ENCODE measurements around the gene PTX3.

The PTX3 gene

DNA sequence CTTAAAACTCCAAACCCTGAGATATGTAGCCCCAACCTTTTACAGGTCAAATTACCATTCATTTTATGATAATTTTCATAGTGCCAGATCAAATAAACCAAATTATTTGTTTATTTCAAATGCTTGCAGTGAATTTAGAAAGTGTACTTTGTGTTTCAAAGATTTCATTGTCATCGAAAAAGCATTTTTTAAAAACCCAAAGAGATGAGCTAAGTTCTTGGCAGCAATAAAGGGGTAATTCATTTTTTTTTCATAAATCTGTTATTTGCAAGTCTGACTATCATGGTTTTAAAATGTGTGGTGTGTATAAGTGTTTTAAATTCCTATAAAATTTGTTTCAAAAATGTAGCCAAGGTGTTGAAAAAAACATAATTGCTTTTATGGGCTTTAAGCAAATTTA is 17.2 kb downstream of the PTX3 start:
- H3K36me3 ChIP-seq (ENCODE audit: control insufficient read depth, insufficient read depth, low read length, severe bottlenecking), result peaks cover 15% of the 10 kb centered on the region
- H3K4me3 ChIP-seq (ENCODE audit: low read length), result no peak overlapping the region
- no peak for DNase-seq (ENCODE audit: low read depth)
- H3K9ac ChIP-seq (ENCODE audit: low read length), result no peak overlapping the region
- H3K27me3 ChIP-seq (replicated peaks; ENCODE audit: control insufficient read depth, insufficient read depth, low read length), result no peaks in the 10 kb centered on the region
- no peaks in the 10 kb centered on the region for H3K9me3 ChIP-seq (ENCODE audit: control insufficient read depth, low read length)
- H3K4me1 ChIP-seq (ENCODE audit: control insufficient read depth, insufficient read depth, low read length), result peaks cover 9% of the 10 kb centered on the region

DNA sequence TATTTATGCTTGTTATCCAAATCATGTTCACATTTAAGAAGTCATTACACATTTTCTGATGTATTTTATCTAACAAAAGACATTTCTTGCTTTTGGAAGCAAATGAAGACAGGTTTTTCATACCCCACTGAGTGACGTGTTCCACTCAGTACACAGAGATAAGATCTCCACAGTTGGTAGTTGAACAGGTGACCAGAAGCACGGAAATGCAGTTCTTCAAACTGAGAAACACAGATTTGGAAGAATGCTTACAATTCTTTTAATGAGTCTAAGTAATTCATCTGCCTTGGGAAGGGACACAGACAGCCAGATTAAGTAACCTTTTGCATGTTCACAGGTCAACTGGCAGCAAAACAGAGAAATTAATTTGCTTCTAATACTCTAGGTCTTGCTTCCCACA is 23.1 kb downstream of the PTX3 start:
- Histone ChIP-seq H3K4me1 (ENCODE audit: control insufficient read depth, insufficient read depth, low read length) (peaks cover 23% of the 10 kb centered on the region), H3K27me3 (replicated peaks; ENCODE audit: control insufficient read depth, insufficient read depth, low read length) (no peaks in the 10 kb centered on the region), H3K4me3 (ENCODE audit: low read length) (peak overlapping the region; percentile 10), H3K36me3 (ENCODE audit: control insufficient read depth, insufficient read depth, low read length, severe bottlenecking) (peaks cover 18% of the 10 kb centered on the region), H3K9me3 (ENCODE audit: control insufficient read depth, low read length) (no peaks in the 10 kb centered on the region), H3K9ac (ENCODE audit: low read length) (no peak overlapping the region)
- no peak for DNase-seq (ENCODE audit: low read depth)

DNA sequence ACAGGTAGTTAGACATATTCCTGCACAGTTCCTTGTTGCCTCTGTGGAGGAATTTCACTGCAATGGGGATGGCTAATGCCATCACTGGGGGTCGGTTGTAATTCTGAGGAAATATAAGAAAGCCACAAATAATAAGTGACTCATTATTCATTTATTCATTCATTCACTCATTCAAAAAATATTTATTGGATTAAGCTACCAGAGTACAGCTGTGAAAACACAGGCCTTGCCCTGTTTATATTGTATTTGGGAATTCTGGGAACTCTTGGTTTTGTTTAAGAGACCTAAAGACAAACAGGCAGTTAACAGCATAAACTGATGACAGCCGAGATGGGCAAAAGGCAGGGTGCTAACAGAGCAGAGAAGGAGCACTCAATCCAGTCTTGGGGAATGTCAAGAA is 23.6 kb downstream of the PTX3 start:
- H3K4me1 ChIP-seq (ENCODE audit: control insufficient read depth, insufficient read depth, low read length), result peaks cover 25% of the 10 kb centered on the region
- no peak overlapping the region for H3K9ac ChIP-seq (ENCODE audit: low read length)
- peak overlapping the region; percentile 10 for H3K4me3 ChIP-seq (ENCODE audit: low read length)
- H3K9me3 ChIP-seq (ENCODE audit: control insufficient read depth, low read length), result no peaks in the 10 kb centered on the region
- H3K27me3 ChIP-seq (replicated peaks; ENCODE audit: control insufficient read depth, insufficient read depth, low read length), result no peaks in the 10 kb centered on the region
- peaks cover 18% of the 10 kb centered on the region for H3K36me3 ChIP-seq (ENCODE audit: control insufficient read depth, insufficient read depth, low read length, severe bottlenecking)
- DNase-seq (ENCODE audit: low read depth), result no peak

DNA sequence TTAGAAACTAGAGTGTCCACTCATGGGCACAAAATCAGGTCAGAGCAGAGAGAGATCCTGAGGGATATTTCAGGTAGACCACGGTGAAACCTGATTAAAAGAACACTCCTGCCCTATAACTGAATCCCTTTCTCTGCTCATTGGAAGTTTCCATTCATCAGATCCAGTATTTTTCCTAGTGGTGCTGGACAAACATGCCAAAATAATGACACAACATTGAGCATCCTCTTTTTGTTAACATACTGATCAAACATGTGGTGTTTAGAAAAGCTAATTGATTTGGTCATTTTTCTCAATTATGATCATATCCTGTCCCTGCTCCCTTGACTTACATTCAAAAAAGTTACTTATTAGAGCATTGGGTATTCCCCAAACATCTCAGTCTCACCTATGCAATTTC is 27.2 kb downstream of the PTX3 start:
- Histone ChIP-seq H3K36me3 (ENCODE audit: control insufficient read depth, insufficient read depth, low read length, severe bottlenecking) (peaks cover 5% of the 10 kb centered on the region), H3K9ac (ENCODE audit: low read length) (no peak overlapping the region), H3K4me1 (ENCODE audit: control insufficient read depth, insufficient read depth, low read length) (peaks cover 55% of the 10 kb centered on the region), H3K9me3 (ENCODE audit: control insufficient read depth, low read length) (no peaks in the 10 kb centered on the region), H3K27me3 (replicated peaks; ENCODE audit: control insufficient read depth, insufficient read depth, low read length) (no peaks in the 10 kb centered on the region), H3K4me3 (ENCODE audit: low read length) (peak overlapping the region; percentile 35)
- no peak for DNase-seq (ENCODE audit: low read depth)

DNA sequence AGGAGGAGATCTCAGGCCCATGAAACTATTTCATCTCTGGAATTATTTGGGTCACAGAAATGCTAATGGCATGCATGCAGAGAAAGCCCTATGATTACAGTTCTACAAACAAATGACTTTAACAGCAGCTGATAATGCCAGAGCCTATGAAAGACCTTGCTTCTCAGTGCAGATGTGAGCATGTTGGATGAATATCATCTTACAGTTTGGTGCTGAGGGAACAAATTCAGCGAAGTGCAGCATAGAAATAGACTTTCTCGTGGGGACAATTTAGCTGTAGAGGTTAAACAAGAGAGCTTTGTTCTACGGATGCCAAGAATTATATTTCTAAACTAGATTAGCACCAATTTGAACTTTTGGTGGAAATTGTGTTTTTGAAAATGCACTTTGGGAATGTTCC is 27.7 kb downstream of the PTX3 start:
- Histone ChIP-seq H3K4me1 (ENCODE audit: control insufficient read depth, insufficient read depth, low read length) (peaks cover 60% of the 10 kb centered on the region), H3K4me3 (ENCODE audit: low read length) (peak overlapping the region; percentile 35), H3K9me3 (ENCODE audit: control insufficient read depth, low read length) (no peaks in the 10 kb centered on the region), H3K27me3 (replicated peaks; ENCODE audit: control insufficient read depth, insufficient read depth, low read length) (no peaks in the 10 kb centered on the region), H3K36me3 (ENCODE audit: control insufficient read depth, insufficient read depth, low read length, severe bottlenecking) (peaks cover 8% of the 10 kb centered on the region), H3K9ac (ENCODE audit: low read length) (peak overlapping the region; percentile 1)
- peak; percentile 46 for DNase-seq (ENCODE audit: low read depth)

DNA sequence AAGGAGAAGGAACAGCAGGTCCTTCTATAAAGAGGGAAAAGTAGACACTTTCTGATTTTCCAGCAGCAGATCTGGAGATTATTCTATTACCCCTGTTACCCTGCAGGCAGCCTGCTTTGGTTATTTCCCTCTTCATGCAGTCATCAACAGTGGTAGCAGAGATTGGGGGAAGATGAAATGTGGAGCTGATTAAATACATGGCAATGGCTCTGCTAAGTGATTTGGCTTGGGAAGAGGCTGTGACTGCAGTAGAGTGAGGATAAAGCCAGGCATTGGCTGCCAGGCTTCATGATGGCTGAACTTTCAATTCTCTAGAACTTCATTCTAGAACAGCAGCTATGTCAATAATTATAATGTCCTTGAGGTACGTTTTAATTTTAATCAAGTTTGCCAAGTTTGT is 29.1 kb downstream of the PTX3 start:
- H3K4me3 ChIP-seq (ENCODE audit: low read length), result no peak overlapping the region
- H3K36me3 ChIP-seq (ENCODE audit: control insufficient read depth, insufficient read depth, low read length, severe bottlenecking), result peaks cover 8% of the 10 kb centered on the region
- H3K27me3 ChIP-seq (replicated peaks; ENCODE audit: control insufficient read depth, insufficient read depth, low read length), result no peaks in the 10 kb centered on the region
- DNase-seq (ENCODE audit: low read depth), result no peak
- H3K4me1 ChIP-seq (ENCODE audit: control insufficient read depth, insufficient read depth, low read length), result peaks cover 62% of the 10 kb centered on the region
- H3K9ac ChIP-seq (ENCODE audit: low read length), result no peak overlapping the region
- no peaks in the 10 kb centered on the region for H3K9me3 ChIP-seq (ENCODE audit: control insufficient read depth, low read length)

DNA sequence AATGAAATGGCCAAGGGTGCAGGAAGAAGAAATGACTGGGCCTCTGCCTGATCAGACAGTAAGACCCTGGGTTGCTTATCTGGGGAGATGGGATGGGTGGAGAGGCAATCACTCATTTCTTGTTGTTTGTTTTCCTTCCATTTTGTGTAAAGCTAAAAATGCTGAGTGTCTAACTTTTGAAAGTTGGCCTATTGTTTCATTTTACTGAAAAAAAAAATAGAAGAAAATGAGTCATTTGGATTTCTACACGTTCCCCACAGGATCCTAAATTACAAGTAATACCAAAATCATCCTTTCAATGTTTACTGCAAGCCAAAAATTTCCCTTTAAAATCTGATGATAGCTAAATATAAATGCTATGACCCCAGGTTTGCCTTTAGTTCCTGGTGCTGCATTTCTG is 30.6 kb downstream of the PTX3 start:
- Histone ChIP-seq H3K9ac (ENCODE audit: low read length) (peak overlapping the region; percentile 62), H3K4me1 (ENCODE audit: control insufficient read depth, insufficient read depth, low read length) (peaks cover 75% of the 10 kb centered on the region), H3K4me3 (ENCODE audit: low read length) (peak overlapping the region; percentile 37), H3K27me3 (replicated peaks; ENCODE audit: control insufficient read depth, insufficient read depth, low read length) (no peaks in the 10 kb centered on the region), H3K9me3 (ENCODE audit: control insufficient read depth, low read length) (no peaks in the 10 kb centered on the region), H3K36me3 (ENCODE audit: control insufficient read depth, insufficient read depth, low read length, severe bottlenecking) (peaks cover 7% of the 10 kb centered on the region)
- peak; percentile 56 for DNase-seq (ENCODE audit: low read depth)

DNA sequence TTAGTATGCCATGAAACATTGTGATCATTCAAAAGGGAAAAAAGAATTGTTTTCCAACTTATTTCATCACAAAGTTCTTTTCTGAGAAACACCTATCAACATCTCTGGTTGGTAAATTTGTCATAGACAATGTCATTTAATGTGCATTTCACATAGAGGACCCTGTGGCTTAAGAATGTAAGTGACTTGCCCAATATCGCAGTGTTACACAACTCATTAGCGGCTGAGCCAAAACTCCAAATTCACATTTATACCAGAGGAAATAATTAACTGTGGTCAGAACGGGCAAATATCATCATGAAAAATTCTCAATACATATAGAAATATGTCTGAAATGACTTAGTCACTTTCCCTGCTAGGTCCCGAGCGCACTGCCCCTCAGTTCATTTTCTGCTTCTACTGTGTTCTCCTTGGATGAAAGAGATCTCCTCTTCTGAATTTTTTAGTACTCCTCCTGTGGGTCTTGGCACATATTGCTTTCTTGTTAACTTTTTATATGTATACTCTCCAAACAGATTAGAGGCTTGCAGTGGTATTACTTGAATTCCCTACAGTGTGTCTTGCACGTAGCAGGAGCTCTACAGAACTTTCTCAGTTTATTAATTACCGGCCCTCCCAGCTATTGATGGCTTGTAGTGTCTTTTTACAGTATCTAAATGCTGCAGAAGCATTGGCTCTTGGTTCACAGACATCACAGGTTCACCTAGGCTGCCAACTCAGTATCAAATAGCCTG is 33.1 kb downstream of the PTX3 start:
- Histone ChIP-seq H3K4me1 (ENCODE audit: control insufficient read depth, insufficient read depth, low read length) (peaks cover 65% of the 10 kb centered on the region), H3K9me3 (ENCODE audit: control insufficient read depth, low read length) (no peaks in the 10 kb centered on the region), H3K4me3 (ENCODE audit: low read length) (no peak overlapping the region), H3K9ac (ENCODE audit: low read length) (no peak overlapping the region), H3K36me3 (ENCODE audit: control insufficient read depth, insufficient read depth, low read length, severe bottlenecking) (peaks cover 6% of the 10 kb centered on the region), H3K27me3 (replicated peaks; ENCODE audit: control insufficient read depth, insufficient read depth, low read length) (no peaks in the 10 kb centered on the region)
- no peak for DNase-seq (ENCODE audit: low read depth)

DNA sequence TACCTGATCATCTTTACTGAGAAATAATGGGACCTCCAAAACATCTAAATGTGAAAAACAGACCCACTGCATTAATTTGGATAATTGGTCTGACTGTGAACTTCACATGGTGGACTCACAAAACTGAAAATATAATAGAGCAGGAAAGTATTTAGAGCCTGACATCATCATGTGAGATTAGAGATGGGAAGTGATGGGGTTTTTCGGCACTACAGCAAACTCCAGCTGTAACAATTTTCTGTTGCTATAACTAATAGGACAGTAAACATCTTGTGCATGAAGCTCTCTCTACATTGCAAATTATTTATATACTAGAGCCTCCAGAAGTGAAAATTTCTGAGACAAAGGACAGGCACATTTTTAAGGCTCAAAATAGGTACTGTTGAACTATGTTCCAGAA is 34.4 kb downstream of the PTX3 start:
- Histone ChIP-seq H3K27me3 (replicated peaks; ENCODE audit: control insufficient read depth, insufficient read depth, low read length) (no peaks in the 10 kb centered on the region), H3K9me3 (ENCODE audit: control insufficient read depth, low read length) (no peaks in the 10 kb centered on the region), H3K9ac (ENCODE audit: low read length) (no peak overlapping the region), H3K36me3 (ENCODE audit: control insufficient read depth, insufficient read depth, low read length, severe bottlenecking) (peaks cover 6% of the 10 kb centered on the region), H3K4me1 (ENCODE audit: control insufficient read depth, insufficient read depth, low read length) (peaks cover 55% of the 10 kb centered on the region), H3K4me3 (ENCODE audit: low read length) (no peak overlapping the region)
- peak; percentile 24 for DNase-seq (ENCODE audit: low read depth)

DNA sequence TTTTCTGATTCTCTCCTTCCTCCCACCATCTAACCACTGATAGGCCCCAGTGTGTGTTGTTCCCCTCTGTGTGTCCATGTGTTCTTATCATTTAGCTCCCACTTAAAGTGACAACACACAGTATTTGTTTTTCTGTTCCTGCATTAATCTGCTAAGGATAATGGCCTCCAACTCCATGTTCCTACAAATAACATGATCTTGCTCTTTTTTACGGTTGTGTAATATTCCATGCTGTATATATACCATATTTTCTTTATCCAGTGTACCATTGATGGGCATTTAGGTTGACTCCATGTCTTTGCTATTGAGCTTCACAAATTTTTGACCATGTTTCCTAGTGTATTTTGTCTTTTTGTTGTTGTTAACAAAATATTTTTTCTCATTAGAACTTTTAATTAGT is 36.0 kb downstream of the PTX3 start:
- Histone ChIP-seq H3K9me3 (ENCODE audit: control insufficient read depth, low read length) (no peaks in the 10 kb centered on the region), H3K36me3 (ENCODE audit: control insufficient read depth, insufficient read depth, low read length, severe bottlenecking) (peaks cover 6% of the 10 kb centered on the region), H3K4me1 (ENCODE audit: control insufficient read depth, insufficient read depth, low read length) (peaks cover 40% of the 10 kb centered on the region), H3K27me3 (replicated peaks; ENCODE audit: control insufficient read depth, insufficient read depth, low read length) (no peaks in the 10 kb centered on the region), H3K9ac (ENCODE audit: low read length) (no peak overlapping the region), H3K4me3 (ENCODE audit: low read length) (no peak overlapping the region)
- DNase-seq (ENCODE audit: low read depth), result no peak

DNA sequence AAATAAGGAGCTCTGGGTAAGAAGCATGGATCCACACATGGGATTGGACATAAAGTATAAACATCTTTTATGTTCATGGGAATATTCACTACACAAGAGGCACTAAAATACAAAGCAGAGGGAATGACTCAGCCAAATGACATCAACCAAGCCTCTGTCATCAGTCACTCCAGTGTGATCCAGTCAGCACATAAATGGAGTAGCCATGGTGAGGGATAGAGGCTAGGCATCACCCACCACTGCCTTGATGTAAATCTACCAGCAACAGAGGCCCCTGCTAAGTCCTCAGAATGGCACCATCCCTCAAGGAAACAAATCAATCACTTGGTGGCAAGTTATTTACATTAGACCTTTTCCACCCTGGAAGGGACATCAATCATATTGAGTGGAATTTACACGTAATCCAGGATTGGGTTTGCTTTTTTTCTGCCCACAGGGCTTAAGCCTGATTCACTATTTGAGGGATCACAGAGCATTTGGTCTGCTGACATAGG is 39.3 kb downstream of the PTX3 start:
- Histone ChIP-seq H3K4me1 (ENCODE audit: control insufficient read depth, insufficient read depth, low read length) (peaks cover 11% of the 10 kb centered on the region), H3K9ac (ENCODE audit: low read length) (no peak overlapping the region), H3K4me3 (ENCODE audit: low read length) (no peak overlapping the region), H3K9me3 (ENCODE audit: control insufficient read depth, low read length) (no peaks in the 10 kb centered on the region), H3K27me3 (replicated peaks; ENCODE audit: control insufficient read depth, insufficient read depth, low read length) (no peaks in the 10 kb centered on the region), H3K36me3 (ENCODE audit: control insufficient read depth, insufficient read depth, low read length, severe bottlenecking) (no peaks in the 10 kb centered on the region)
- no peak for DNase-seq (ENCODE audit: low read depth)

DNA sequence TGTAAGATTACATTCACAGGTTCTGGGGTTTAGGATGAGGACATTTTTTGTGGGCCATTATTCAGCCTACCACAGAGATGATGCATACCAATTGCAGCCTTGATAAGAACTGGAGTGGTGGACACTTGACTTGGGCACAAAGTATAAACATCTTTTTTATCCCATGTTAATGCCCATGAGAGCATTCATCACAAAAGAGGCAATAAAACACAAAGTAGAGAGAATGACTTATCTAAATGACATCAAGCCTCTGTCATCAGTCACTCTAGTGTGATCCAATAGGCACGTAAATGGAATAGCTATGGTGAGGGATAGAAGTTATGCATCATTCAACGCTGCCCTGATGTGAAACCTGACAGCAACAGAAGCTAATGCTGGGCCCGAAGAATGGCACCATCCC is 40.8 kb downstream of the PTX3 start:
- DNase-seq (ENCODE audit: low read depth), result no peak
- H3K9ac ChIP-seq (ENCODE audit: low read length), result no peak overlapping the region
- no peak overlapping the region for H3K4me3 ChIP-seq (ENCODE audit: low read length)
- H3K9me3 ChIP-seq (ENCODE audit: control insufficient read depth, low read length), result peaks cover 7% of the 10 kb centered on the region
- H3K36me3 ChIP-seq (ENCODE audit: control insufficient read depth, insufficient read depth, low read length, severe bottlenecking), result no peaks in the 10 kb centered on the region
- H3K27me3 ChIP-seq (replicated peaks; ENCODE audit: control insufficient read depth, insufficient read depth, low read length), result no peaks in the 10 kb centered on the region
- H3K4me1 ChIP-seq (ENCODE audit: control insufficient read depth, insufficient read depth, low read length), result no peaks in the 10 kb centered on the region
